Tibial nerve (tissue), 4 donors: ENCODE measurements around the gene CFAP97. TPM values are rescaled to one million over a fixed set of nuclear protein-coding genes. Genes with fewer than 3 reads are reported as not detected.
A peak's percentile ranks its signal among the peaks of the same experiment; 100 is the strongest.

Experiments
- DNase-seq, 2 donors: peaks; one replicate each; pipeline ENCODE4 v3.0.0-alpha.2; 2019; ENCODE audit warnings: low spot score in 2 of 2
- H3K27ac ChIP-seq, 4 donors: fragments of 200-600 bp; sonication (generic) in 3 of 4; one replicate each; pipeline ENCODE4 v1.5.1; 2017 to 2019; ENCODE audit warnings: mild to moderate bottlenecking in 1 of 4
- H3K27me3 ChIP-seq, 2 donors: fragments of 200-600 bp; sonication (generic) in 1 of 2; one replicate each; pipeline versions ENCODE4 v1.5.1 to v1.6.0; 2017 to 2019
- H3K36me3 ChIP-seq, 3 donors: fragments of 200-600 bp; sonication (generic); one replicate each; pipeline ENCODE4 v1.5.1; 2018 to 2019
- H3K4me1 ChIP-seq, 4 donors: fragments of 200-600 bp; sonication (generic) in 3 of 4; one replicate each; pipeline ENCODE4 v1.5.1; 2017 to 2019
- H3K4me3 ChIP-seq, 4 donors: fragments of 200-600 bp; sonication (generic) in 3 of 4; one replicate each; pipeline ENCODE4 v1.5.1; 2017 to 2019; ENCODE audit warnings: mild to moderate bottlenecking in 1 of 4, moderate library complexity in 1 of 4
- H3K9me3 ChIP-seq, 4 donors: fragments of 200-600 bp; sonication (generic) in 3 of 4; one replicate each; pipeline ENCODE4 v1.5.1; 2017 to 2019
- EP300 ChIP-seq, 2 donors: sonication (generic); formaldehyde crosslinking; IDR thresholded peaks; one replicate each; pipeline ENCODE4 v1.6.1; 2017; ENCODE audit warnings: antibody characterized with exemption in 2 of 2, mild to moderate bottlenecking in 1 of 2
- POLR2A ChIP-seq, 2 donors: fragments of 450-650 bp; IDR thresholded peaks; one replicate each; pipeline ENCODE4 v1.6.1; 2017; ENCODE audit warnings: antibody characterized with exemption in 2 of 2, mild to moderate bottlenecking in 2 of 2, moderate library complexity in 2 of 2
- WGBS, 2 donors: methylation state at CpG; one replicate each; pipeline ENCODE4 v1.1.5; 2018; 5-methylcytosine and 5-hydroxymethylcytosine counted together
- total RNA-seq, 4 donors: library from RNA; depleted of rRNA; stranded (reverse); fragments of >200 nt; gene quantifications; one replicate each; pipeline ENCODE4 v1.1.0, GENCODE V29; 2016
- TF ChIP-seq, protein P1 (sequence below), 5 experiments: fragments of 200-600 bp in 3 of 5; fragments of 450-650 bp in 2 of 5; sonication (generic) in 3 of 5; IDR thresholded peaks; one replicate each; pipeline ENCODE4 v1.5.1; 2016 to 2019; ENCODE audit warnings: antibody characterized with exemption in 5 of 5, mild to moderate bottlenecking in 3 of 5, moderate library complexity in 2 of 5

Gene CFAP97
- total RNA-seq, 4 donors from 2014 or later: 30.3 to 44.1 (median 33.3) TPM

- TF ChIP-seq, protein P1, sequence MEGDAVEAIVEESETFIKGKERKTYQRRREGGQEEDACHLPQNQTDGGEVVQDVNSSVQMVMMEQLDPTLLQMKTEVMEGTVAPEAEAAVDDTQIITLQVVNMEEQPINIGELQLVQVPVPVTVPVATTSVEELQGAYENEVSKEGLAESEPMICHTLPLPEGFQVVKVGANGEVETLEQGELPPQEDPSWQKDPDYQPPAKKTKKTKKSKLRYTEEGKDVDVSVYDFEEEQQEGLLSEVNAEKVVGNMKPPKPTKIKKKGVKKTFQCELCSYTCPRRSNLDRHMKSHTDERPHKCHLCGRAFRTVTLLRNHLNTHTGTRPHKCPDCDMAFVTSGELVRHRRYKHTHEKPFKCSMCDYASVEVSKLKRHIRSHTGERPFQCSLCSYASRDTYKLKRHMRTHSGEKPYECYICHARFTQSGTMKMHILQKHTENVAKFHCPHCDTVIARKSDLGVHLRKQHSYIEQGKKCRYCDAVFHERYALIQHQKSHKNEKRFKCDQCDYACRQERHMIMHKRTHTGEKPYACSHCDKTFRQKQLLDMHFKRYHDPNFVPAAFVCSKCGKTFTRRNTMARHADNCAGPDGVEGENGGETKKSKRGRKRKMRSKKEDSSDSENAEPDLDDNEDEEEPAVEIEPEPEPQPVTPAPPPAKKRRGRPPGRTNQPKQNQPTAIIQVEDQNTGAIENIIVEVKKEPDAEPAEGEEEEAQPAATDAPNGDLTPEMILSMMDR (IDR thresholded peaks at IDR 0.05): no peak
- TF ChIP-seq POLR2A (IDR thresholded peaks at IDR 0.05) (no peak), EP300 (IDR thresholded peaks at IDR 0.05) (no peak)
- Histone ChIP-seq H3K27me3 (no peaks in the 10 kb centered on the region), H3K27ac (no peak overlapping the region), H3K9me3 (no peaks in the 10 kb centered on the region), H3K36me3 (peaks cover 0 to 35% (median 2%) of the 10 kb centered on the region in 3 donors), H3K4me1 (peaks cover 0 to 15% (median 0%) of the 10 kb centered on the region in 4 donors), H3K4me3 (no peak overlapping the region)
- 93 to 94% methylated on average over 6 of the region's 6 CpGs for WGBS, 2 donors
- no peak for DNase-seq
These were observed 13.4 kb downstream of the CFAP97 start for GRCh38 chr4:185190306-185190856.

DNA sequence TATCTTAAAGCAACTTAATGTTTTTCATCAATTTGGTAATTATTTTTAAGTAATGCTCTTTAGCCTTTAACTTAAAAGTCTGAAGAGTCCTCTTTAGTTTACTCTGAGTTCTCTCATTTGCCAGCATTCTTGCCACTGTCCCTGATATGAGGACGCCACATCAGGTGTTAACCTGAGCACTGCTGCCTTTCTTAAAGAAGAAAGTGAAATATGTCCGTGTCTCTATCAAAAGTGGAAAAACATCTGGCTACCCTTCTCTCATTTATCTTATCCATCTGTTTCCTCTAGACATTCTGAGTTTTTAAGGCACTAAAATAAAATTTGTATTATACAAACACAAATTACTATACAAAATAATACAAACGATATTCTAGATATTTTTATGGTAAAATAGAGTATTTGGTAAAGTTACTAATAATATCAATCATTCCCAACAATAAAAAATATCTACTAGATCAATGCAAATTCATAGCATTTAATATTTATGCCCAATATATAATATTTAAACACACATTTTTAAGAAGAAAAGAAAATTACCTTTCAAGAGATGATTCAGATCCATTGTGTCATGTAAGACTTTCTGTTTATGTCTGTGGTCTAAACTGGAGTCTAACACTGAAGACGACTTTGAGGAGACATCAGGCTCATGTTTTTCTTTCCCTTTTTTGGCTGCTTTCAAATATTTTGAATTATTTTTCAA lies 14.0 kb downstream of the CFAP97 start:
- TF ChIP-seq, protein P1 (IDR thresholded peaks at IDR 0.05): no peak
- no peak for TF ChIP-seq POLR2A (IDR thresholded peaks at IDR 0.05)
- no peak for TF ChIP-seq EP300 (IDR thresholded peaks at IDR 0.05)
- no peak overlapping the region for H3K4me3 ChIP-seq
- H3K27me3 ChIP-seq: no peaks in the 10 kb centered on the region
- H3K9me3 ChIP-seq: no peaks in the 10 kb centered on the region
- DNase-seq: no peak
- H3K4me1 ChIP-seq: peaks cover 0 to 17% (median 0%) of the 10 kb centered on the region in 4 donors
- H3K27ac ChIP-seq: no peak overlapping the region
- WGBS, 2 donors: 71 to 72% methylated on average over 4 of the region's 4 CpGs
- H3K36me3 ChIP-seq: peaks cover 0 to 35% (median 2%) of the 10 kb centered on the region in 3 donors

GRCh38 chr4:185186769-185187168 lies 17.0 kb downstream of the CFAP97 start:
- no peak overlapping the region for H3K4me3 ChIP-seq
- no peaks in the 10 kb centered on the region for H3K9me3 ChIP-seq
- H3K4me1 ChIP-seq: peaks cover 0 to 30% (median 0%) of the 10 kb centered on the region in 4 donors
- TF ChIP-seq EP300 (IDR thresholded peaks at IDR 0.05) (no peak), POLR2A (IDR thresholded peaks at IDR 0.05) (no peak)
- TF ChIP-seq, protein P1 (IDR thresholded peaks at IDR 0.05): no peak
- H3K36me3 ChIP-seq: peaks cover 0 to 35% (median 2%) of the 10 kb centered on the region in 3 donors
- WGBS, 2 donors: 72 to 74% methylated on average over 3 of the region's 3 CpGs
- no peak for DNase-seq
- H3K27ac ChIP-seq: no peak overlapping the region
- no peaks in the 10 kb centered on the region for H3K27me3 ChIP-seq

- H3K4me3 ChIP-seq: no peak overlapping the region
- H3K36me3 ChIP-seq: peaks cover 0 to 20% (median 2%) of the 10 kb centered on the region in 3 donors
- peaks cover 0 to 32% (median 0%) of the 10 kb centered on the region in 4 donors for H3K4me1 ChIP-seq
- TF ChIP-seq POLR2A (IDR thresholded peaks at IDR 0.05): no peak
- peak in 1 of 2 donors; percentile 63 for TF ChIP-seq EP300 (IDR thresholded peaks at IDR 0.05)
- TF ChIP-seq, protein P1 (IDR thresholded peaks at IDR 0.05): peak; percentile 65 to 83 (median 77)
- H3K27ac ChIP-seq: peak overlapping the region in 1 of 4 donors; percentile 16
- no peaks in the 10 kb centered on the region for H3K9me3 ChIP-seq
- no peaks in the 10 kb centered on the region for H3K27me3 ChIP-seq
- DNase-seq: peak; percentile 74 to 98
- WGBS, 2 donors: 40 to 41% methylated on average over 6 of the region's 6 CpGs
These were observed 20.0 kb downstream of the CFAP97 start for GRCh38 chr4:185183622-185184281.

GRCh38 chr4:185182239-185182638 lies 21.6 kb downstream of the CFAP97 start:
- H3K4me1 ChIP-seq: peaks cover 0 to 30% (median 0%) of the 10 kb centered on the region in 4 donors
- H3K9me3 ChIP-seq: no peaks in the 10 kb centered on the region
- WGBS, 2 donors: 59 to 77% methylated on average over 2 of the region's 2 CpGs
- no peak overlapping the region for H3K27ac ChIP-seq
- H3K36me3 ChIP-seq: peaks cover 0 to 5% (median 2%) of the 10 kb centered on the region in 3 donors
- TF ChIP-seq EP300 (IDR thresholded peaks at IDR 0.05) (no peak), POLR2A (IDR thresholded peaks at IDR 0.05) (no peak)
- TF ChIP-seq, protein P1 (IDR thresholded peaks at IDR 0.05): no peak
- H3K27me3 ChIP-seq: no peaks in the 10 kb centered on the region
- H3K4me3 ChIP-seq: no peak overlapping the region
- DNase-seq: no peak
